ENCODE data around the gene JMJD7. TPM values are rescaled to one million over a fixed set of nuclear protein-coding genes. Genes with fewer than 3 reads are reported as not detected.

Gene JMJD7
- total RNA-seq, 6 donors from 2014 or later, result 14.4 to 41.5 (median 31.2) TPM

GRCh38 chr15:41870689-41871081, 42.8 kb downstream of the JMJD7 start:
- no peak for DNase-seq
- no peak for ATAC-seq (ENCODE audit: low FRiP score in 2 of 2)
- WGBS, 2 donors, result 83 to 86% methylated on average over 7 to 9 of the region's 9 CpGs
- Histone ChIP-seq H3K4me3 (no peak overlapping the region), H3K27ac (no peak overlapping the region), H3K4me1 (no peaks in the 10 kb centered on the region), H3K27me3 (no peaks in the 10 kb centered on the region), H3K9me3 (no peaks in the 10 kb centered on the region), H3K36me3 (no peaks in the 10 kb centered on the region)
- TF ChIP-seq POLR2AphosphoS5 (IDR thresholded peaks at IDR 0.05) (no peak), CTCF (IDR thresholded peaks at IDR 0.05) (no peak), EP300 (IDR thresholded peaks at IDR 0.05) (no peak), POLR2A (IDR thresholded peaks at IDR 0.05) (no peak)

GRCh38 chr15:41871175-41871905, 43.4 kb downstream of the JMJD7 start:
- H3K4me3 ChIP-seq, result no peak overlapping the region
- WGBS, 2 donors, result 90 to 93% methylated on average over 15 to 18 of the region's 19 CpGs
- DNase-seq (peak in 1 of 2 donors; percentile 68), ATAC-seq (ENCODE audit: low FRiP score in 2 of 2) (no peak)
- no peak for TF ChIP-seq CTCF (IDR thresholded peaks at IDR 0.05)
- TF ChIP-seq POLR2A (IDR thresholded peaks at IDR 0.05), result no peak
- no peak for TF ChIP-seq EP300 (IDR thresholded peaks at IDR 0.05)
- TF ChIP-seq POLR2AphosphoS5 (IDR thresholded peaks at IDR 0.05), result no peak
- no peaks in the 10 kb centered on the region for H3K9me3 ChIP-seq
- H3K36me3 ChIP-seq, result no peaks in the 10 kb centered on the region
- no peak overlapping the region for H3K27ac ChIP-seq
- no peaks in the 10 kb centered on the region for H3K27me3 ChIP-seq
- H3K4me1 ChIP-seq, result no peaks in the 10 kb centered on the region

- Histone ChIP-seq H3K9me3 (no peaks in the 10 kb centered on the region), H3K4me1 (no peaks in the 10 kb centered on the region), H3K4me3 (no peak overlapping the region), H3K27ac (no peak overlapping the region), H3K36me3 (no peaks in the 10 kb centered on the region), H3K27me3 (no peaks in the 10 kb centered on the region)
- peak in 1 of 2 donors; percentile 53 for DNase-seq
- 91 to 94% methylated on average over 2 to 9 of the region's 9 CpGs for whole genome bisulfite sequencing, 2 donors
- no peak for ATAC-seq (ENCODE audit: low FRiP score in 2 of 2)
- TF ChIP-seq EP300 (IDR thresholded peaks at IDR 0.05) (no peak), POLR2AphosphoS5 (IDR thresholded peaks at IDR 0.05) (no peak), CTCF (IDR thresholded peaks at IDR 0.05) (no peak), POLR2A (IDR thresholded peaks at IDR 0.05) (no peak)
Measured at GRCh38 chr15:41872166-41872747, 44.4 kb downstream of the JMJD7 start.

GRCh38 chr15:41873711-41874110, 45.8 kb downstream of the JMJD7 start:
- Histone ChIP-seq H3K9me3 (no peaks in the 10 kb centered on the region), H3K27me3 (no peaks in the 10 kb centered on the region), H3K4me1 (no peaks in the 10 kb centered on the region), H3K4me3 (no peak overlapping the region), H3K36me3 (no peaks in the 10 kb centered on the region), H3K27ac (no peak overlapping the region)
- no peak for ATAC-seq (ENCODE audit: low FRiP score in 2 of 2)
- WGBS, 2 donors, result 93 to 100% methylated on average over 3 to 5 of the region's 8 CpGs
- no peak for TF ChIP-seq POLR2AphosphoS5 (IDR thresholded peaks at IDR 0.05)
- TF ChIP-seq EP300 (IDR thresholded peaks at IDR 0.05), result no peak
- no peak for TF ChIP-seq POLR2A (IDR thresholded peaks at IDR 0.05)
- no peak for TF ChIP-seq CTCF (IDR thresholded peaks at IDR 0.05)
- DNase-seq, result peak in 1 of 2 donors; percentile 49
